Esophagus (tissue), 2 donors: ENCODE results near the gene EIF4G3. TPM values are rescaled to one million over a fixed set of nuclear protein-coding genes. Genes with fewer than 3 reads are reported as not detected.

Experiments
- H3K27ac ChIP-seq, 2 donors: one replicate each; pipeline ENCODE4 v1.5.1; 2013; ENCODE audit warnings: low read depth in 2 of 2, mild to moderate bottlenecking in 2 of 2, inconsistent platforms in 1 of 2, low read length in 1 of 2, moderate library complexity in 1 of 2
- H3K27me3 ChIP-seq, 2 donors: one replicate each; pipeline ENCODE4 v1.6.1; 2013; ENCODE audit warnings: low read length in 2 of 2, control low read depth in 1 of 2, mild to moderate bottlenecking in 1 of 2; ENCODE audit not compliant: insufficient read depth in 2 of 2, control insufficient read depth in 1 of 2
- H3K36me3 ChIP-seq, 2 donors: one replicate each; pipeline ENCODE4 v1.6.1; 2013; ENCODE audit warnings: low read length in 1 of 2; ENCODE audit not compliant: control insufficient read depth in 2 of 2, insufficient read depth in 2 of 2
- H3K4me1 ChIP-seq, 2 donors: one replicate each; pipeline ENCODE4 v1.6.1; 2013; ENCODE audit warnings: low read length in 1 of 2; ENCODE audit not compliant: control insufficient read depth in 2 of 2, insufficient read depth in 2 of 2
- H3K4me3 ChIP-seq, 2 donors: one replicate each; pipeline ENCODE4 v1.5.1; 2013; ENCODE audit warnings: low read length in 2 of 2, mild to moderate bottlenecking in 2 of 2, low read depth in 1 of 2, moderate library complexity in 1 of 2
- H3K9me3 ChIP-seq, 2 donors: one replicate each; pipeline ENCODE4 v1.6.1; 2013; ENCODE audit warnings: mild to moderate bottlenecking in 2 of 2, low read depth in 1 of 2, low read length in 1 of 2, moderate library complexity in 1 of 2; ENCODE audit not compliant: control insufficient read depth in 2 of 2, insufficient read depth in 1 of 2
- WGBS, 2 donors: extraction: QIAGEN DNeasy Blood & Tissue Kit; methylation state at CpG; one replicate each; pipeline ENCODE4 v1.1.7; 2013; 5-methylcytosine and 5-hydroxymethylcytosine counted together
- polyA plus RNA-seq, 2 donors: library from polyadenylated mRNA; stranded (reverse); fragments of 200-250 nt; gene quantifications; one replicate each; pipeline ENCODE4 v1.2.3, GENCODE V29; 2013
- donor health status: healthy with polysubstance abuse.
- donor health status: Bipolar disorder and iron deficiency.

The EIF4G3 gene
- polyA plus RNA-seq, 2 donors = 15.7 to 22.3 TPM

DNA sequence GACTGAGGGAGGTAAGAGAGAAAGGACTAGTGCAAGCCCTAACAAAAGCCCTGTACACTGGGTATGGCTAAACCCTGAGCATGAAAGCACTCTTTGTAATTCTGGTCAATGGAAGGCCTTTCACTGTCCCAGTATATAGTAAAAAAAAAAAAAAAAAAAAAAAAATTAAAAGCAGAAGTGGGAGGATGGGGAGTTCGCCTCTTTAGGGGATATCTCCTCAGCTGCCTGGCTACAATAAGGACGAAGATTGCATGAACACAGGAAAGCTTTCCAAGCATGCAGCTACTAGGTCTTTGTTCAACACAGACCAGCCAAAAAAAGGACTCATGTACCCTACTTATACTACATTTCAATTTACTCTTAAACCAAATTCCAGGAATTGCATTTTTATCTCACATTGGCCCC, 59.1 kb downstream of the EIF4G3 start:
- Histone ChIP-seq H3K27ac (no peak overlapping the region), H3K27me3 (no peaks in the 10 kb centered on the region), H3K9me3 (no peaks in the 10 kb centered on the region), H3K4me1 (no peaks in the 10 kb centered on the region), H3K36me3 (no peaks in the 10 kb centered on the region), H3K4me3 (no peak overlapping the region)
- 70 to 88% methylated on average over 2 of the region's 2 CpGs for WGBS, 2 donors

DNA sequence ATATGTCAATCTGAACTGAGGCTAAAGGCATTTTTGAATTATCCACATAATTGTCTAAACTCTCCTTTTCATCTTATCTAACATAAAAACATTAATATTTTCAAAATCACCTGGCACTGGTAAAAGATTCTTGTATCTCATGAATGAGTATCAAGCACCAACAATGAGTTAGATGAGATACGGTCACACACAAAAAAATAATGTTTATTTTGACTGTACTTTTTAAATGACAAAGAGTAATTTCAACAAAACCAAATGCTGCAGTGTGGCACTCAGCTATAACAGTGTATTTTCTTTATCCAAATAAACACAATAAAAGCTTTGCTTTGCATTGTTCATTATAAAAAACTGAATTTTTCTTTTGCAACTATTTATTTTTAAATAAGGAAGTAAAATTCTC, 59.5 kb downstream of the EIF4G3 start:
- 88 to 91% methylated on average over 1 of the region's 1 CpG for WGBS, 2 donors
- Histone ChIP-seq H3K36me3 (no peaks in the 10 kb centered on the region), H3K4me1 (no peaks in the 10 kb centered on the region), H3K9me3 (no peaks in the 10 kb centered on the region), H3K27me3 (no peaks in the 10 kb centered on the region), H3K27ac (no peak overlapping the region), H3K4me3 (no peak overlapping the region)

DNA sequence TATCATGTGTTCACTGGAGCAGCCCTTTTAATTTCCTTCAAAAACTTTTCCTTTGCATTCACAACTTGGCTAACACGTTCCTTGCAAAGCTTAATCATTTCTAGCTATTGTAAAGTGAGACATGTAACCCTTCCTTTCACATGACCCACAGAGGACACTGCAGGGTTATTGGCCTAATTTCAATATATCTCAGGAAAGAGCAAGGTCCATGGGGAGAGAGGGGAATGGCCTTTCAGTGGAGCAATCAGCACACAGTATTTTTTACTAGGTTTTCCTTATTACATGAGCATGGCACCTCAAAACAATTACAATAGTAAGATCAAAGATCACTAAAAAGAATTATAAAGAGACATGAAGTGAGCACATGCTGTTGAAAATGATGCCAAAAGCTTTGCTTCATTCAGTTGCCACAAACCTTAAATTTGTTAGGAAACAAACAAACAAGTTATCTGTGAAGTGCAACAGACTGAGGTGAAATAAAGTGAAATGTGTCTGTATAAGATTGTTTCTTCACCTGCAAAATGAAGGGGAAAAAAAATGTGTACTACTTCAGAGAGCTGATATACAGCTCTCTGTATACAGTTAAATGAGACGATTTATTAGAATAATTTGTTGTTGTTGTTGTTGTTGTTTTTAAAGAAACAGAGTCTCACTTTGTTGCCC, 61.5 kb downstream of the EIF4G3 start:
- Histone ChIP-seq H3K36me3 (no peaks in the 10 kb centered on the region), H3K4me1 (no peaks in the 10 kb centered on the region), H3K9me3 (no peaks in the 10 kb centered on the region), H3K27me3 (no peaks in the 10 kb centered on the region), H3K27ac (no peak overlapping the region), H3K4me3 (no peak overlapping the region)
- 63 to 79% methylated on average over 2 of the region's 2 CpGs for WGBS, 2 donors

DNA sequence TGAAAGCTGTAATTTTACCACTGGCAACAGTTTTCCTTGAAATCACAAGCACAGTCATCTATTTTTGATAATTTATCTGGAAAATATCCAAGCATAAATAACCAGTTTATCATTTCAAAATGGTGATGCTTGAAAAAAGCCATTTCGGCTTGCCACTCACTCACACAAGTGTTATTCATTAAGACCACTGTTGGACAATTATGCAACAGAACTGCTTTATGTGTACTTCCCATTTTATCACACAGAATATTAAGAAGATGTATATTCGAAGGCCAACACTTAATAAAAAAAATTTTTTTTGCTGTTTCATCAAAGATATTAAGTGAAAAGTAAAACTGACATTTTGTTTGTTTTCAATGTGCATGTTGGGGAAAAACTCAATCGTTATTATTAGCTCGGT, 62.3 kb downstream of the EIF4G3 start:
- Histone ChIP-seq H3K4me1 (no peaks in the 10 kb centered on the region), H3K27me3 (no peaks in the 10 kb centered on the region), H3K9me3 (no peaks in the 10 kb centered on the region), H3K36me3 (no peaks in the 10 kb centered on the region), H3K27ac (no peak overlapping the region), H3K4me3 (no peak overlapping the region)
- 80 to 93% methylated on average over 4 of the region's 4 CpGs for WGBS, 2 donors

GRCh38 chr1:21110163-21110562, 66.5 kb downstream of the EIF4G3 start:
- no peak overlapping the region for H3K27ac ChIP-seq
- H3K9me3 ChIP-seq = no peaks in the 10 kb centered on the region
- H3K27me3 ChIP-seq = no peaks in the 10 kb centered on the region
- H3K4me3 ChIP-seq = no peak overlapping the region
- no peaks in the 10 kb centered on the region for H3K36me3 ChIP-seq
- H3K4me1 ChIP-seq = no peaks in the 10 kb centered on the region
- WGBS, 2 donors = 96% methylated on average over 11 of the region's 11 CpGs

GRCh38 chr1:21106709-21107108, 70.0 kb downstream of the EIF4G3 start:
- no peaks in the 10 kb centered on the region for H3K9me3 ChIP-seq
- H3K27me3 ChIP-seq = no peaks in the 10 kb centered on the region
- H3K4me3 ChIP-seq = no peak overlapping the region
- no peaks in the 10 kb centered on the region for H3K36me3 ChIP-seq
- H3K4me1 ChIP-seq = no peaks in the 10 kb centered on the region
- WGBS, 2 donors = 72 to 74% methylated on average over 2 of the region's 2 CpGs
- H3K27ac ChIP-seq = no peak overlapping the region

DNA sequence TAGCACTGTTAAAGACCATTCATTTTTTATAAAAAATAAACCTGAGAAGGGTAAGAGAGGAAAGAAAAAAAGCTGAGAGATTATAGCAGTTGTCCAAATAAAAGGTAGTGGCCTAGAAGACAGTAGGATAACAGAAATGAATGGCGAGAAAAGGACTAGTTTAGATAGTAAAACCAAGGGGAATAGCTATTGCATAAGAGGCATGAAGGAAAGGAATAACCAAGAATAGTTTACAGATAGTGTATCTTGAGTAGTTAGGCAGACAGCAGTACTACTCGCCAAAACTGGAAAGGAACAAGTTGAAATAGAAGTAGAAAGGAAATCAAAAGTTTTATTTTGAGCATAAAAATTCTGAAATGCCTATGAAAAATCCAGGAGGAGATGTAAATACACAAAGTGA, 70.5 kb downstream of the EIF4G3 start:
- Histone ChIP-seq H3K27ac (no peak overlapping the region), H3K27me3 (no peaks in the 10 kb centered on the region), H3K9me3 (no peaks in the 10 kb centered on the region), H3K36me3 (no peaks in the 10 kb centered on the region), H3K4me3 (no peak overlapping the region), H3K4me1 (no peaks in the 10 kb centered on the region)
- 83 to 95% methylated on average over 2 of the region's 2 CpGs for WGBS, 2 donors

GRCh38 chr1:21105807-21106206, 70.9 kb downstream of the EIF4G3 start:
- 93 to 95% methylated on average over 4 of the region's 4 CpGs for WGBS, 2 donors
- Histone ChIP-seq H3K4me1 (no peaks in the 10 kb centered on the region), H3K27me3 (no peaks in the 10 kb centered on the region), H3K27ac (no peak overlapping the region), H3K36me3 (no peaks in the 10 kb centered on the region), H3K9me3 (no peaks in the 10 kb centered on the region), H3K4me3 (no peak overlapping the region)

GRCh38 chr1:21104683-21105082, 72.0 kb downstream of the EIF4G3 start:
- H3K36me3 ChIP-seq = no peaks in the 10 kb centered on the region
- 96% methylated on average over 3 of the region's 3 CpGs for WGBS, 2 donors
- H3K27me3 ChIP-seq = no peaks in the 10 kb centered on the region
- no peaks in the 10 kb centered on the region for H3K9me3 ChIP-seq
- no peak overlapping the region for H3K4me3 ChIP-seq
- H3K4me1 ChIP-seq = no peaks in the 10 kb centered on the region
- no peak overlapping the region for H3K27ac ChIP-seq

- no peaks in the 10 kb centered on the region for H3K4me1 ChIP-seq
- H3K27me3 ChIP-seq = no peaks in the 10 kb centered on the region
- 64 to 65% methylated on average over 5 of the region's 5 CpGs for WGBS, 2 donors
These were observed 76.2 kb downstream of the EIF4G3 start for GRCh38 chr1:21100481-21100921.

More at GRCh38 chr1:21100481-21100921, 76.2 kb downstream of the EIF4G3 start:
- Histone ChIP-seq H3K4me3 (no peak overlapping the region), H3K36me3 (no peaks in the 10 kb centered on the region), H3K27ac (no peak overlapping the region), H3K9me3 (no peaks in the 10 kb centered on the region)
